Choroid plexus epithelial cell (primary cell): ENCODE measurements around the gene NDFIP1.
"Not testable (repeated sequence)": the region's sequence is repeated elsewhere in the genome, so short reads cannot be mapped to it uniquely, and the experiment has no call there.

Experiments
- DNase-seq: peaks from one replicate; pipeline ENCODE4 v3.0.0-alpha.2; 2010; ENCODE audit warnings: low read depth
- H3K4me3 ChIP-seq: 2 replicates; pipeline ENCODE4 v1.5.1; 2011; ENCODE audit warnings: low read depth, mild to moderate bottlenecking, control low read depth, low read length, moderate library complexity
- TF ChIP-seq, protein P1 (sequence below): conservative IDR thresholded peaks from 2 replicates; pipeline ENCODE4 v1.5.1; 2011; ENCODE audit warnings: low read depth, mild to moderate bottlenecking, control low read depth, inconsistent platforms, low read length, moderate library complexity

NDFIP1 gene

DNA sequence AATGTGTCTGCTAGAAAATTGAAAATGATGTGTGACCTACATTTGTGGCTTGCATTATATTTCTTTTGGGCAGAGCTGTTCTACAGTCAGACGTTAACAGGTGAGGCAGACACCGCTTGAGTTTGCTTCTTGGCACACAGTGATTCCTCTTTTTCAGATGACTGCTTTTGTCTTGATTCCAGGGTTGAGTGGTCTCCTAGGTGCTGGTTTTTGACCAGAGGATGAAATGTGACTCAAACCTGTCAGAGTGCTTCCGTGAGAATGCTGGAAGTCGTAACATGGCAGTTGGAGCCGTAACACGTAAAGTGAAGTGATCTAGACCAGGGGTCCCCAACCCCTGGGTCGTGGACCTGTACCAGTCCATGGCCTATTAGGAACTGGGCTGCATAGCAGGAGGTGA, 28.3 kb upstream of the NDFIP1 start:
- TF ChIP-seq, protein P1, sequence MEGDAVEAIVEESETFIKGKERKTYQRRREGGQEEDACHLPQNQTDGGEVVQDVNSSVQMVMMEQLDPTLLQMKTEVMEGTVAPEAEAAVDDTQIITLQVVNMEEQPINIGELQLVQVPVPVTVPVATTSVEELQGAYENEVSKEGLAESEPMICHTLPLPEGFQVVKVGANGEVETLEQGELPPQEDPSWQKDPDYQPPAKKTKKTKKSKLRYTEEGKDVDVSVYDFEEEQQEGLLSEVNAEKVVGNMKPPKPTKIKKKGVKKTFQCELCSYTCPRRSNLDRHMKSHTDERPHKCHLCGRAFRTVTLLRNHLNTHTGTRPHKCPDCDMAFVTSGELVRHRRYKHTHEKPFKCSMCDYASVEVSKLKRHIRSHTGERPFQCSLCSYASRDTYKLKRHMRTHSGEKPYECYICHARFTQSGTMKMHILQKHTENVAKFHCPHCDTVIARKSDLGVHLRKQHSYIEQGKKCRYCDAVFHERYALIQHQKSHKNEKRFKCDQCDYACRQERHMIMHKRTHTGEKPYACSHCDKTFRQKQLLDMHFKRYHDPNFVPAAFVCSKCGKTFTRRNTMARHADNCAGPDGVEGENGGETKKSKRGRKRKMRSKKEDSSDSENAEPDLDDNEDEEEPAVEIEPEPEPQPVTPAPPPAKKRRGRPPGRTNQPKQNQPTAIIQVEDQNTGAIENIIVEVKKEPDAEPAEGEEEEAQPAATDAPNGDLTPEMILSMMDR = no peak
- H3K4me3 ChIP-seq = no peak overlapping the region
- DNase-seq = no peak

- no peak overlapping the region for H3K4me3 ChIP-seq
- no peak for DNase-seq
- TF ChIP-seq, protein P1 = no peak
Observed at GRCh38 chr5:142082182-142082781, 26.3 kb upstream of the NDFIP1 start.

DNA sequence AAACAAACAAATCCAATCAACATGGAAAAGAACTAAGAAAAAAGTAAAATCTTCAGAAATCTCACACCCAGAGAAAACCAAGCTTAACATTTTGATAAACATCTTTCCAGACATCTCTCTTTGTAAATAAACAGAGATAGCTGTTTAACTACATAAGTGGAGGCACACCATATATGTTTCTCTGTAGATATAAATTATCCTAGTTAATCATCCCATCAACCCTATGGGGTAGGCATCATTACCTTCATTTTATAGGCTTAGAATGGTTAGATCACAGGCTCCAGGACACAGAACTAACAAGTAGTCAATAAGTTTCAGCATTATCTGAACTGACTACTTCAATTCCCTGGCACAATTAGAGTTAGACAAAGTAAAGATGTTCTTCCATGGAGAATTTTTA, 22.4 kb upstream of the NDFIP1 start:
- DNase-seq = no peak
- TF ChIP-seq, protein P1 = no peak
- no peak overlapping the region for H3K4me3 ChIP-seq

- no peak overlapping the region for H3K4me3 ChIP-seq
- DNase-seq = no peak
- TF ChIP-seq, protein P1 = no peak
Observed at GRCh38 chr5:142086679-142087078, 21.9 kb upstream of the NDFIP1 start.

DNA sequence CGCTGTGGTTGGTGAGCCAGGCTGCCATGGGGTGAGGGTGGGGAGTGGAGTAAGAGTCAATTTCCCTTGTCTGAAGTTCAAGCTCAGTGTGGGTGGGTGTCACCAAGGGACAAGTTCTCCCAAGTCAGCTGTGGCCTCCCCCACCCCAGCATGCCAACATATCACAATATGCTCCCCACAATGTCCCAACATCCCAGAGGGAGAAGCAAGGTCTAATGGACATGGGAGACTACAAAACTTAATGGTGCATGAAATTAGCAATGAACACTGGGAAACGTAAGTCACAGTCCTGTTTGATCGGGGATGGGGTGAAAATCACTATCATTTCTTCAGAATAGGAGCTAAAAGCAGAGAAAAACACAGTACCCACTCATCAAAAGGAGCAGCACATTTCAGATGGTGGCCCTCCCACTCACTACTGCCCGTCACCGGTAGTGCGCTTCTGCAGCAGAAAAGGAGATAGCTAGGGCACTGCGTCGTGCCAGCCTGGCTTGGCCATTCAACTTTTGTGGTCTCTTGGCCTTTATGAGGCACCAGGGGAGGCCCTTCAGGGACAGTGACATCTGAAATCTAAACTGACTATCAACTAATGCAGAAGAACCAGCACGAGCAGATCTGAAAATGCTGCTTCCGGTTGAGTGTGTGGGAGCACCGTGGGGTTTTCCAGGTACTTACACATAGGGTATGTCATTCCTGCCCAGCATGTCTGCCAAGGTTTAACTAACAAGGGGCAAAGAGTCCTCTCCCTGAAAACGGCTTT, 20.5 kb upstream of the NDFIP1 start:
- no peak overlapping the region for H3K4me3 ChIP-seq
- TF ChIP-seq, protein P1 = no peak
- no peak for DNase-seq

DNA sequence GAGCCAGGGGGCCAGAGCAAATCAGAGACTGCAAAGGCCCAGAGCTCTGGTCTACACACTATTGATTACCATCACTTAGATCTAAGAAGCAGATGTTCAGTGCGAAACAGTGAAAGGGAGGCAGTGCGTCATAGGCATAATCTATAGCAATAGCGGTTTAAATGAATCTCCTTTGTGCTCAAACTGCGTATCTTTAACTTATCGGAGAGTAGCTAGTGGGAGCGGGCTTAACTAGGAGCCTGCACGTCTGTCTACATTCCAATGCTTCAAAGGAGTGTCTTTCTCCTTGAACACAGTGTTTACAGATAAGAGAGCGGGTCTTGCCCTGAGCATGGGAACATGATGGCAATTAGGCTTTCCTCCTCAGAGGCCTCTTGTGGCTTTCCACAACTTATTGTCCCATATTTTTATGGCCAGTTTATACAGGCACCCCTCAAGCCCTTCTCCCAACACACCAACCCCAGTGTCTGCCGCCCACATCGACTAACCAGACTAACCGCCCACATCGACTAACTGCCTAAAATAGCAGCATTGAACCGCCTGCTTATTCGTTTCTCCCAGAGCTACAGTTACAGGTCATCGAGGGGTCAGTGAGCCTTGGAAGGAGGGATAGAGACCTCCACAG, 19.6 kb upstream of the NDFIP1 start:
- not testable (repeated sequence) for DNase-seq, H3K4me3 ChIP-seq

DNA sequence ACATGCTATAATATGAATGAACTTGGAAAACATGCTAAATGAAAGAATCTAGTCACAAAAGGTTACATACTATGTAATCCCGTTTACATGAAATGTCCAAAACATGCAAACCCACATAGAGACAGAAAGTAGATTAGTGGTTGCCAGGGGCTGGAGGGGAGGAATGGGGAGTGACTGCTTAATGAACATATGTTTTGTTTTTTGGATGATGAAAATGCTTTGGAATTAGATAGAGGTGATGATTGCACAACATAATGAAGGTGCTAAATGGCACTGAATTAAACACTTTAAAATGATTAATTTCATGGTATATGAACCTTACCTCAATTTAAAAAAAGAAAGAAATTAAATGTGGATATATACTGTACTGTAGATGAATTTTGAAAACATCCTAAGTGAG, 17.6 kb upstream of the NDFIP1 start:
- no peak overlapping the region for H3K4me3 ChIP-seq
- no peak for DNase-seq

More for the DNA sequence above, 17.6 kb upstream of the NDFIP1 start:
- TF ChIP-seq, protein P1 = no peak
